Thoracic aorta (tissue), 2 donors: Measurements from ENCODE around the gene KRTAP1-4. TPM values are rescaled to one million over a fixed set of nuclear protein-coding genes. Genes with fewer than 3 reads are reported as not detected.

Source experiments
- ATAC-seq: fragments of 150-250 bp; one replicate; pipeline ENCODE4 v1.8.0; 2017; ENCODE audit warnings: low read depth; ENCODE audit not compliant: insufficient number of reproducible peaks, low FRiP score
- DNase-seq: peaks from one replicate; pipeline ENCODE4 v3.0.0-alpha.2; 2020; ENCODE audit warnings: low spot score
- H3K27ac ChIP-seq, 2 donors: fragments of 200-600 bp; sonication (generic); 1 replicate in 1 of 2; 2 replicates in 1 of 2; pipeline ENCODE4 v1.5.1; 2016; ENCODE audit warnings: mild to moderate bottlenecking in 2 of 2, moderate library complexity in 2 of 2
- H3K27me3 ChIP-seq: fragments of 200-600 bp; sonication (generic); replicated peaks from 2 replicates; pipeline ENCODE4 v1.6.0; 2016; ENCODE audit warnings: mild to moderate bottlenecking; ENCODE audit not compliant: insufficient read depth
- H3K36me3 ChIP-seq: fragments of 200-600 bp; sonication (generic); one replicate; pipeline ENCODE4 v1.5.1; 2016
- H3K4me1 ChIP-seq, 2 donors: fragments of 200-600 bp; sonication (generic); 1 replicate in 1 of 2; 2 replicates in 1 of 2; pipeline versions ENCODE4 v1.5.1 to v1.6.0; 2016; ENCODE audit warnings: low read depth in 2 of 2, mild to moderate bottlenecking in 1 of 2; ENCODE audit not compliant: control insufficient read depth in 1 of 2
- H3K4me3 ChIP-seq: fragments of 200-600 bp; sonication (generic); 2 replicates; pipeline ENCODE4 v1.5.1; 2016; ENCODE audit warnings: mild to moderate bottlenecking
- H3K9me3 ChIP-seq: fragments of 200-600 bp; sonication (generic); 2 replicates; pipeline ENCODE4 v1.5.1; 2016
- total RNA-seq, 2 donors: library from RNA; depleted of rRNA; stranded (reverse); fragments of >200 nt; gene quantifications; one replicate each; pipeline versions ENCODE4 v1.1.0 to v1.2.3, GENCODE V29; 2016
- TF ChIP-seq, protein P1 (sequence below): fragments of 200-600 bp; sonication (generic); IDR thresholded peaks from one replicate; pipeline ENCODE4 v1.5.1; 2019; ENCODE audit warnings: antibody characterized with exemption

Gene KRTAP1-4, protein sequence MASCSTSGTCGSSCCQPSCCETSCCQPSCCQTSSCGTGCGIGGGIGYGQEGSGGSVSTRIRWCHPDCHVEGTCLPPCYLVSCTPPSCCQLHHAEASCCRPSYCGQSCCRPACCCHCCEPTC
- not detected for total RNA-seq

DNA sequence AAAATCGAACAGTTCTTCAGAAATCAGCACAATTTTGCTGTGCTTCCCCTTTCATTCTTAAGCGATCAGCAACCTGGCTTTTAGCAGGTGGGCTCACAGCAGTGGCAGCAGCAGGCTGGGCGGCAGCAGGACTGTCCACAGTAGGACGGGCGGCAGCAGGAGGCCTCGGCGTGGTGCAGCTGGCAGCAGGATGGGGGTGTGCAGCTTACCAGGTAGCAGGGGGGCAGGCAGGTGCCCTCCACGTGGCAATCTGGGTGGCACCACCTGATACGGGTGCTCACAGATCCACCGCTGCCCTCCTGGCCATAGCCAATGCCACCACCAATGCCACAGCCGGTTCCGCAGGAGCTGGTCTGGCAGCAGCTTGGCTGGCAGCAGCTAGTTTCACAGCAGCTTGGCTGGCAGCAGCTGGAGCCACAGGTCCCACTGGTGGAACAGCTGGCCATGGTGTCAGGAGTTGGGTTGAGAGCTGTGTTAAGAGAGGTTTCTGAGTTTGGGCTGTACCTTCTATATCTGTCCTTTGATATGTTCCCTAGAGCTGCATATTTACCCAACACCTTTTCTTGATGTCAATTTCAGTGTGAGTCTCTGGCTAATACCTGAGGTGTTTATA, at the start of gene KRTAP1-4:
Gene KRTAP1-4 (minus strand): TSS at position 563 of the 613 bp plus-strand sequence. CDS start 117 bp downstream, at position 446.
- Histone ChIP-seq H3K36me3 (no peaks in the 10 kb centered on the region), H3K4me3 (no peak within 1 kb of the TSS), H3K27ac (no peak within 1 kb of the TSS), H3K9me3 (no peaks in the 10 kb centered on the region), H3K4me1 (no peaks in the 10 kb centered on the region), H3K27me3 (no peaks in the 10 kb centered on the region)
- ATAC-seq, result no peak
- TF ChIP-seq, protein P1, sequence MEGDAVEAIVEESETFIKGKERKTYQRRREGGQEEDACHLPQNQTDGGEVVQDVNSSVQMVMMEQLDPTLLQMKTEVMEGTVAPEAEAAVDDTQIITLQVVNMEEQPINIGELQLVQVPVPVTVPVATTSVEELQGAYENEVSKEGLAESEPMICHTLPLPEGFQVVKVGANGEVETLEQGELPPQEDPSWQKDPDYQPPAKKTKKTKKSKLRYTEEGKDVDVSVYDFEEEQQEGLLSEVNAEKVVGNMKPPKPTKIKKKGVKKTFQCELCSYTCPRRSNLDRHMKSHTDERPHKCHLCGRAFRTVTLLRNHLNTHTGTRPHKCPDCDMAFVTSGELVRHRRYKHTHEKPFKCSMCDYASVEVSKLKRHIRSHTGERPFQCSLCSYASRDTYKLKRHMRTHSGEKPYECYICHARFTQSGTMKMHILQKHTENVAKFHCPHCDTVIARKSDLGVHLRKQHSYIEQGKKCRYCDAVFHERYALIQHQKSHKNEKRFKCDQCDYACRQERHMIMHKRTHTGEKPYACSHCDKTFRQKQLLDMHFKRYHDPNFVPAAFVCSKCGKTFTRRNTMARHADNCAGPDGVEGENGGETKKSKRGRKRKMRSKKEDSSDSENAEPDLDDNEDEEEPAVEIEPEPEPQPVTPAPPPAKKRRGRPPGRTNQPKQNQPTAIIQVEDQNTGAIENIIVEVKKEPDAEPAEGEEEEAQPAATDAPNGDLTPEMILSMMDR, result no peak
- DNase-seq, result no peak

DNA sequence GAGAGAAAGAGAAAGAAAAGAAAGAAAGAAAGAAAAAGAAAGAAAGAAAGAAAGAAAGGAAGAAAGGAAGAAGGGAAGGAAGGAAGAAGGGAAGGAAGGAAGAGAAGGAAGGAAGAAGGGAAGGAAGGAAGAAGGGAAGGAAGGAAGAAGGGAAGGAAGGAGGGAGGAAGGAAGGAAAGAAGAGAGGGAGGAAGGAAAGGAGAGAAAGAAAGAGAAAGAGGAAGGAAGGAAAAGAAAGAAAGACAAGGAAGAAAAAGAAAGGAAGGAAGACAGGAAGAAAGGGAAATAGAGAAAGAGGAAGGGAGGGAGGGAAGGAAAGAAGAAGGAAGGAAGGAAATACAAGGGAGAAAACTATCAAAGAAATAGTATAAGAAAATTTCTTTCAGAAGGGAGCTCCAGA, 46.8 kb upstream of the KRTAP1-4 start:
- H3K36me3 ChIP-seq, result no peaks in the 10 kb centered on the region
- no peaks in the 10 kb centered on the region for H3K27me3 ChIP-seq
- no peak for ATAC-seq
- no peaks in the 10 kb centered on the region for H3K9me3 ChIP-seq
- TF ChIP-seq, protein P1, result no peak
- no peak for DNase-seq
- H3K4me1 ChIP-seq, result no peaks in the 10 kb centered on the region
- no peak overlapping the region for H3K27ac ChIP-seq
- no peak overlapping the region for H3K4me3 ChIP-seq

DNA sequence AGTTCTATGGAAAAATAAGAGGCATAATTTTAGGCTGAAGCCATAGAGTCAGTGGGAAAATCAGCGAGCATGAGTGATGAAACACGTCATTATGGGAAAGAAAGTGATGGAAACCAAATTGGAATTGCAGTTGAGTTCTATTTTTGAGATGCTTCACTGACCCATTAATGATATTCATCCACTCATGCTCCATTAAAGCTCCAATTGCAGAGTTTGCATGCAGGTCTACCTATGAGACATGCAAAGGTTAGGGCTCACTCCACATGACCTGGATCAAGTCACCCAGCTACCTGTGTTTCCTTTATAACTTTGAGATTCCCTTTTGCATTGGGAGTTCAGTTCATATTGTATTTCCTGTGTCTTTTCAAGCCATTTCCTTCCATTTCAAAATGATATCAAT, 43.7 kb upstream of the KRTAP1-4 start:
- TF ChIP-seq, protein P1, result no peak
- H3K4me1 ChIP-seq, result no peaks in the 10 kb centered on the region
- no peaks in the 10 kb centered on the region for H3K9me3 ChIP-seq
- no peak overlapping the region for H3K27ac ChIP-seq
- no peak for DNase-seq
- no peak for ATAC-seq
- H3K27me3 ChIP-seq, result no peaks in the 10 kb centered on the region
- no peak overlapping the region for H3K4me3 ChIP-seq
- no peaks in the 10 kb centered on the region for H3K36me3 ChIP-seq

DNA sequence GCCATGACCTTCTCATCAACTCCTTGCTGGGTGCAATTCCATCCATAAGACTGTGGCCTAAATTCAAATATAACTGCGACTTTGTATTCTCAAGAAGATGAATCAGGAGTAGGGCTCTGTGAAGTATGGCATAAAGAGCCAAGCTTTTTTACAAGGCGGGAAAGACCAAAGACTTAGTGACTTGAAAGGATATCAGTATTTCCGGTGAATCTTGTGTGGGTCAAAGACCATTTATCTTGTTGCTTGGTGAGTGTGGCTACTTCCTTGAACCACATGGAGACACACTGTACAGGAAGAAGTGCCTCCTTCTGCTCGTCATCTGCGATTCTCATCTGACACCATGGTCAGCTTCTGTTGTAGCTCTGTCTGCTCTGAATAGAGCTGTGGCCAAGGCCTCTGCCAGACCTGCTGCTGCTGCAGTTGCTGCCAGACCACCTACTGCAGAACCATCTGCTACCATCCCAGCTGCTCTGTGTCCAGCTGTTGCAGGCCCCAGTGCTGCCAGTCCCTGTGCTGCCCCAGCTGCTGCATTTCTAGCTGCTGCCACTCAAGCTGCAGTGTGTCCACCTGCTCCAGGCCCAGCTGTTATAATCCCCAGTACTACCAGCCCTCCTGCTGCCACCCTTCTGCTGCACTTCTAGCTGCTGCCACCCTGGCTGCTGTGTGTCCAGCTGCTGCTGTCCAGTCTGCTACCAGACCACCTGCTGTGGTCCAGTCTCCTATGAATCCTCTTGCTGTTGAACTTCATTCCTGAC, 41.8 kb upstream of the KRTAP1-4 start:
- Histone ChIP-seq H3K4me1 (no peaks in the 10 kb centered on the region), H3K36me3 (no peaks in the 10 kb centered on the region), H3K4me3 (no peak overlapping the region), H3K27ac (no peak overlapping the region), H3K9me3 (no peaks in the 10 kb centered on the region), H3K27me3 (no peaks in the 10 kb centered on the region)
- no peak for ATAC-seq
- TF ChIP-seq, protein P1, result no peak
- no peak for DNase-seq

DNA sequence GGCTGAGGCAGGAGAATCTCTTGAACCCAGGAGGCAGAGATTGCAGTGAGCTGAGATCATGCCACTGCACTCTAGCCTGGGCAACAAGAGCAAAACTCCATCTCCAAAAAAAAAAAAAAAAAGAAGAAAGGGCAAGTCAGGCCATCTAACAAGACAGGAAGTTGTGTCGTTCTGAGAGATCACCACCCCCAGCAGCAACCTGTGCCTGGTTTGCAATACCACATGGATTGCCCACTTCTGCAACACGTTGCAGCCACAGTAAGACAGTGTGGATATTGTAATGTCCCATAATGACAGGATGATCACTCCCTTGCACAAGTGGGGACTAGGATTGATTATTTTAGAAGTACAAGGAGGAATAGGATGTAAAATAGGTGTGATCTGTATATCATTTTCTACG, 39.0 kb upstream of the KRTAP1-4 start:
- TF ChIP-seq, protein P1, result no peak
- Histone ChIP-seq H3K27me3 (no peaks in the 10 kb centered on the region), H3K9me3 (no peaks in the 10 kb centered on the region), H3K4me3 (no peak overlapping the region), H3K27ac (no peak overlapping the region), H3K4me1 (no peaks in the 10 kb centered on the region), H3K36me3 (no peaks in the 10 kb centered on the region)
- ATAC-seq (no peak), DNase-seq (no peak)
